SHP77 treated with DMSO at 0.1 percent for 48 hours (cell line): ENCODE results near the gene LRCH2.
"Not testable (repeated sequence)": the region's sequence is repeated elsewhere in the genome, so short reads cannot be mapped to it uniquely, and the experiment has no call there.

Experiments
- DNase-seq: peaks from one replicate; lab custom pipeline; 2025; lab: John Stamatoyannopoulos, UW

Gene LRCH2

DNA sequence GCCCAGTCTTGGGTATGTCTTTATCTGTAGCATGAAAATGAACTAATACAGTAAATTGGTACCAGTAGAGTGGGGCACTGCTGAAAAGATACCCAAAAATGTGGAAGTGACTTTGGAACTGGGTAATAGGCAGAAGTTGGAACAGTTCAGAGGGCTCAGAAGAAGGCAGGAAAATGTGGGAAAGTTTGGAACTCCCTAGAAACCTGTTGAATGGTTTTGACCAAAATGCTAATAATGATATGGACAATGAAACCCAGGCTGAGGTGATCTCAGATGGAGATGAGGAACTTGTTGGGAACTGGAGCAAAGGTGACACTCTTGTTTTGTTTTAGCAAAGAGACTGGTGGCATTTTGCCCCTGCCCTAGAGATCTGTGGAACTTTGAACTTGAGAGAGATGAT, 24.3 kb downstream of the LRCH2 start:
- not testable (repeated sequence) for DNase-seq

- DNase-seq: no peak
Observed at GRCh38 chrX:115204040-115204439, 29.9 kb downstream of the LRCH2 start.

GRCh38 chrX:115192244-115192700, 41.6 kb downstream of the LRCH2 start:
- DNase-seq: no peak

- DNase-seq: no peak
Observed at GRCh38 chrX:115191490-115192243, 42.2 kb downstream of the LRCH2 start.

DNA sequence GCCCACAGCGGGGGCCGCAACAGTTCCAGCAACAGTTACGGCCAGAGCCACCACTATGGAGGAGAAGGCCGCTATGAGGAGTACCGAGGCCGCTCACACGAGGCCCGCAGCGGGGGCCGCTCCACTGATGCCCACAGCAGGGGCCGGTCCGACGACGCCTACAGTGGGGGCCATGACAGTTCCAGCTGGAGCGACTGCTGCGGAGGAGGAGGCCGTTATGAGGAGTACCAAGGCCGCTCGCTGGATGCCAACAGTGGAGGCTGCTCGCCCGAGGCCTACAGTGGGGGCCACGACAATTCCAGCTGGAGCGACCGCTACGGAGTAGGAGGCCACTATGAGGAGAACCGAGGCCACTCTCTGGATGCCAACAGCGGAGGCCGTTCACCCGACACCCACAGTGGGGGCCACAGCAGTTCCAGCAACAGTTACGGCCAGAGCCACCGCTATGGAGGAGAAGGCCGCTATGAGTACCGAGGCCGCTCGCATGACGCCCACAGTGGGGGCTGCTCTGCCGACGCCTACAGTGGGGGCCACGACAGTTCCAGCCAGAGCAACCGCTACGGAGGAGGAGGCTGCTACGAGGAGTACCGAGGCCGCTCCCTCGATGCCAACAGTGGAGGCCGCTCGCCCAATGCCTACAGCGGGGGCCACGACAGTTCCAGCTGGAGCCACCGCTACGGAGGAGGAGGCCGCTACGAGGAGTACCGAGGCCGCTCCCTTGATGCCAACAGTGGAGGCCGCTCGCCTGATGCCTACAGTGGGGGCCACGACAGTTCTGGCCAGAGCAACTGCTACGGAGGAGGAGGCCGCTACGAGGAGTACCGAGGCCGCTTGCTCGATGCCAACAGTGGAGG, 43.0 kb downstream of the LRCH2 start:
- DNase-seq: no peak

- no peak for DNase-seq
Observed at GRCh38 chrX:115189646-115190635, 44.0 kb downstream of the LRCH2 start.

DNA sequence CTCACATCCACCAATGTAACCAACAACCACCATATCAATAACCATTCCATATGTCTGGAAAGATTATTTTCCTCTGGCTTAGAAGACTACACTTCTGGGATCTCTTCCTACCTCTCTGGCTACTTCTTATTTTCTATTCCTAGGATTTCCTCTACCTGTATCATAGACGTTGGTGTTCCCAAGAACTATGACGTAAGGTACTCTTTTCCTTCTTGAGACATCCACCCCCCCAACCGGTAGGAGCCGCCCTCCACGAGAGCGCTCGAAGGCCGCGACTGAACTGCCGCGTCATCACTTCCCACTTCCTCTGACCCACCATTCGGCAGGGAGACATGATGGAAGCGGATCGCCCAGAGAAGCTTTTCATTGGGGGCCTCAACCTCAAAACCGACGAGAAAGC, 44.8 kb downstream of the LRCH2 start, which contains the start of gene RBMXL3:
TSS of gene RBMXL3 (plus strand) at position 301 of the 400 bp plus-strand sequence. CDS start at position 333, 32 bp downstream.
- DNase-seq: no peak

GRCh38 chrX:115183980-115184379, 49.9 kb downstream of the LRCH2 start:
- no peak for DNase-seq

DNA sequence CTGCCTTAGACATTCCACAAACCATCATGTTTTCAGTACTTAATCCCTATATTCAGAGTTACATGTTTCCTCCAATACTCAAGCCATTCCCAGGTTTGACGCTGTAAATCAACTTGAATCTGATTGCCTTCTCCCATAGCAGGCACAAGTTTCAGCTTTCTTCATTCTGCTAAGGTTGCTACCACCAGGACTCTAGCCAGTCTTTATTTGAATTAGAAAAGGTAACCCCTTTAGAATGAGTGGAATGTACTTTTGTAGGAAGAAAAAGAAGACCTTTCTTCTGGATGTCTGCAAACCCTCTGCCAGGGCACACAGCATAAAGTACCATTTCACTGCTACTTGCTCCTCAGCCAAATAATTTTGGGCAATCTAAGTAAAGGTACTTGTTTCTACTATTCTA, 55.4 kb downstream of the LRCH2 start:
- DNase-seq: no peak

DNA sequence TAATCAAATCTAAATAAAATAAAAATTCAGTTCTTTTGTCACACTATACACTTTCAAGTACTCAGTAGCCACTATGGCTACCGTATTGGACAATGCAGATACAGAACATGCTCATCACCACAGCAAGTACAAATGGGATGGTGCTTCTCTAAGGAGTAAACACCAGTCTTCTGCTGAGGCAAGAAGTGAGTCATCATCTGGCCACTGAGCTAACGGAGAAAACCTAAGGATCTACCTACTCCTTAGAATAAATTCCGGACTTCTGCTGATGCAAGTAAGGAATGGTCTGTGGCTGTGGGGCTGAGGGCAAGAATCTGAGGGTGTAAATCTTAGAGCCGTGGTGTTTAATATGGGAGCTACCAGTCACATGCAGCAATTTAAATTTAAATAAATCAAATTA, 56.0 kb downstream of the LRCH2 start:
- DNase-seq: no peak

DNA sequence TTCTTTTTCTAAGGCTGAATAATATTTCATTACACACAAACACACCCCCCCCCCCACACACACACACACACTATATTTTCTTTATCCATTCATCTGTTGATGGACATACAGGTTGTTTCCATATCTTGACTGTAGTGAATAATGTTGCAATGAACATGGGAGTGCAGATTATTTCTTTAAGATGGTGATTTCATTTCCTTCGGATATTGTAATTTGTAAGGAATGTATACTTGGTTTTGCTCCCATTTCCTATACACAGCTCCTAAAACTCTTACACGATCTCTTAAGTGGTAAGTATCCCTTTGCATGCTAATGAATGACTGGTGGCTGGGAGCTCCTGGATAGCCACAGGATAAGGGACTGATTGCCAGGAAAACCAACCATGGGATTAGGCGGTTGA, 59.3 kb downstream of the LRCH2 start:
- DNase-seq: no peak

- no peak for DNase-seq
Observed at GRCh38 chrX:115173181-115173580, 60.7 kb downstream of the LRCH2 start.

- DNase-seq: no peak
Observed at GRCh38 chrX:115147220-115147619, 86.7 kb downstream of the LRCH2 start.

- DNase-seq: no peak
Observed at GRCh38 chrX:115142057-115142456, 91.8 kb downstream of the LRCH2 start.

- no peak for DNase-seq
Observed at GRCh38 chrX:115138040-115138439, 95.9 kb downstream of the LRCH2 start.

- DNase-seq: no peak
Observed at GRCh38 chrX:115134382-115134781, 99.5 kb downstream of the LRCH2 start.

DNA sequence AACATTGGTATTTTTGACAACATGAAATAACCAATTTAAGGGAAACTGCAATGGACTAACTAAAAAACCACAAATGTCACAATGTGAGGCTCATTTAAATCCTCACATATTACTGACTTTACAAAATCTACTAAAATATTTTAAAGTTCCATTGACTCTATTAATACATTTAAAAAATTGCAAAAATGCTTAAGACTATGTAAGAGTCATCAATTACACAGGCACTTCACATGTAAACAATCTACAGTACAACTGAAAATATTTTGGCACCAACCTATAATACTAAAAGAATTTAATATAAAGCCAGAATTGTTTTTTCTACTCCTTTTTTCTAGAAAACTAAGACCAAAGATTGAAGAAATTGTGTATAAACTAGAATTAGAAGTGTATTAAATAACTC, 121.5 kb downstream of the LRCH2 start:
- no peak for DNase-seq

- no peak for DNase-seq
Observed at GRCh38 chrX:115098897-115099296, 135.0 kb downstream of the LRCH2 start.

DNA sequence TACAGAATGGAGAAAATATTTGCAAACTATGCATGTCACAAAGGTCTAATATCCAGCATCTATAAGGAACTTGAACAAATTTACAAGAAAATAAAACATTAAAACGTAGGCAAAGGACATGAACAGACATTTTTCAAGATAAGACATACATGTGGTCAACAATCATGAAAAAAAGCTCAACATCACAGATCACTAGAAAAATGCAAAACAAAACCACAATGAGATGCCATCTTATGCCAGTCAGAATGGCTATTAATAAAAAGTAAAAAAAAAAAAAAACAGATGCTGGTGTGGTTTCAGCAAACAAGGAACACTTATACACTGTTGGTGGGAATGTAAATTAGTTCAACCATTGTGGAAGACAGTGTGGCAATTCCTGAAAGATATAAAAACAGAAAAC, 140.7 kb downstream of the LRCH2 start:
- DNase-seq: no peak

GRCh38 chrX:115089419-115089818, 144.5 kb downstream of the LRCH2 start:
- no peak for DNase-seq

DNA sequence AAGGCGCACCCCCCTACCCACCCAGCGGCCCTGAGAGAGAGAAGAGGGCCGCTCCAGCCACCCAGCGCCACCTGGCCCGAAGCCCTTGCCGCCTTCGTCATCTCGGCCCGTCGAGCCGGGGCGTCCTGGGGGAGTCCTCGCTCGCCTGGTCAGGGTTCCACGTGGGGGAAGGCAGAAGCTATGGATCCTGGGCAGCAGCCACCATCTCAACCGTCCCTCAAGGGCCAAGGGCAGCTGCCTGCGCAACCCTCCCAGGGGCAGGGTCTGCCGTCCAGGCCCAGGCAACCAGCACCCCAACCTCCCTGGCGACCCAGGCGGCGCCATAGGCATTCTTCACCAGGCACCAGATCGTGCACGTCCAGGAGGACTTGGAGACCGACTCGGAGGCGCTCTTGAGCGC, 165.0 kb downstream of the LRCH2 start:
- DNase-seq: no peak

DNA sequence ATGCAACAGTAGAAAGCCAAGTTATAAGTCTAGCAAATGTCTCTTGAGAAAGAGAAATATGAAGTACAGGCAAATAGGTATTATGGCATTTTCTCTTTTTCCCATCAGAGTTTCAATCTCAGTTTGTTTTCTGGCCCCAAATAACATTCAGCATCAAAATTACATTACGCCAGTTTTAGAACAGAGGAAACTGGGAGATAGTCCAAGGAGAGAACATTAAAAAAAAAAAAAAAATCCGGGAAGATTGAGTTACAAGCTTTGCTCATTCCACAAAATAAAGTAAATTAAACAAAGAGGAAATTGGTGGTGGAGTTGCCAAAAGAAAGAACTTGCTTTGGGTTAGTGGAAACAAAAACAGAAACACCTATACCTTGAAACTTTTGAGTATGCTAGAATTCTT, 166.1 kb downstream of the LRCH2 start:
- no peak for DNase-seq
